ENCODE measurements around the gene MSI2. TPM values are rescaled to one million over a fixed set of nuclear protein-coding genes. Genes with fewer than 3 reads are reported as not detected.

The MSI2 gene
- total and polyA plus RNA-seq, 7 donors: 37.6 to 133 (median 87.1) TPM

DNA sequence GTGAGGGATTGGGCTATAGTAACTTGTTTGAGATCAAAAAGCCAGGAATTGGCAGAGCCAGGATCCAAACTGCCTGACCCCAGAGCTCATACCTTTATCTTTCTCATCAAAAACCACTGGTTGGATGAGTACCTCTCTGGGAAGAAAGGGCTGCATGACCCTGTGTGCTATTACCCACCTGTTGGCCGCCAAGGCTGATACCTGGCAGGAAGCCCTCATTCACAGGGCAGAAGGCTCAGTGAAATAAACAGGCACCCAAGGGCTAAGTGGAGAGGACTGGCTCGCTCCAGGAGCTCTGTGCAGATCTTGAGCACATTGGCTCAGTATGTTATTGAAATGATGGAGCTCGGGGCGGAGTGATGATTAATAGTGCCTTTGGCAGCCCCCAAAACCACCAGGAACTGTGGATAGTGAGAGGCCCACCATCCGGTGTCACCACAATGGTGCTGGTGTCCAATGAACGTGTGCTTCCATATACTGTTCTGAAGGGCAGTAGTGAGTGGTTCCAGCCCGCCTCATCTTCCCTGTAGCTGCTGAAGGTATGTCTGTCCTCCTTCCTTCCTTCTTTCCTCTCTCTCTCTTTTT, 197.6 kb downstream of the MSI2 start:
- H3K9me3 ChIP-seq: no peaks in the 10 kb centered on the region
- H3K27ac ChIP-seq: no peak overlapping the region
- peaks cover 15% of the 10 kb centered on the region for H3K4me1 ChIP-seq
- WGBS, 3 donors: 87 to 90% (median 89%) methylated on average over 7 of the region's 7 CpGs
- TF ChIP-seq, protein P1, sequence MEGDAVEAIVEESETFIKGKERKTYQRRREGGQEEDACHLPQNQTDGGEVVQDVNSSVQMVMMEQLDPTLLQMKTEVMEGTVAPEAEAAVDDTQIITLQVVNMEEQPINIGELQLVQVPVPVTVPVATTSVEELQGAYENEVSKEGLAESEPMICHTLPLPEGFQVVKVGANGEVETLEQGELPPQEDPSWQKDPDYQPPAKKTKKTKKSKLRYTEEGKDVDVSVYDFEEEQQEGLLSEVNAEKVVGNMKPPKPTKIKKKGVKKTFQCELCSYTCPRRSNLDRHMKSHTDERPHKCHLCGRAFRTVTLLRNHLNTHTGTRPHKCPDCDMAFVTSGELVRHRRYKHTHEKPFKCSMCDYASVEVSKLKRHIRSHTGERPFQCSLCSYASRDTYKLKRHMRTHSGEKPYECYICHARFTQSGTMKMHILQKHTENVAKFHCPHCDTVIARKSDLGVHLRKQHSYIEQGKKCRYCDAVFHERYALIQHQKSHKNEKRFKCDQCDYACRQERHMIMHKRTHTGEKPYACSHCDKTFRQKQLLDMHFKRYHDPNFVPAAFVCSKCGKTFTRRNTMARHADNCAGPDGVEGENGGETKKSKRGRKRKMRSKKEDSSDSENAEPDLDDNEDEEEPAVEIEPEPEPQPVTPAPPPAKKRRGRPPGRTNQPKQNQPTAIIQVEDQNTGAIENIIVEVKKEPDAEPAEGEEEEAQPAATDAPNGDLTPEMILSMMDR (IDR thresholded peaks at IDR 0.05): no peak
- intact Hi-C loops (cut with DNase I): no loop called here
- DNase-seq (no peak), ATAC-seq (no peak)
- no peaks in the 10 kb centered on the region for H3K27me3 ChIP-seq (ENCODE audit: insufficient read depth in 3 of 3, low read length in 2 of 3)
- no peaks in the 10 kb centered on the region for H3K36me3 ChIP-seq (ENCODE audit: insufficient read depth in 1 of 2, low read depth in 1 of 2)
- H3K4me3 ChIP-seq: no peak overlapping the region

DNA sequence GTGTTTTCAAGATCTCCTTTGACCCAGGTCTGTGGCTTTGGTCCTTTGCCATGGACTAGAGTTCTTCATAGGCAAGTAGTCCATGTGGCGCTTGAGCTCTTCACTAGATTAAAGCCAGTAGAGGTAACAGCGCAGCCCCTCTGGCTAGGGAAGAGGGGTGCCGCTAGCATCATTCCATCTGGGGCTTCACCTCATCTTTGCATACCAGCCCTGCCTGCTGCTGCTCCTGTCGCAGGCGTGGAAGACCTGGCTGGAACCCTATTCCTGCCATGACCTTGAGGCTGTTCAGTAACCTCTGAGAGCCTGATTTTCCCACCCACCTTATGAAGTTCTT, 198.4 kb downstream of the MSI2 start:
- H3K4me3 ChIP-seq: no peak overlapping the region
- ATAC-seq (no peak), DNase-seq (no peak)
- 88 to 99% (median 91%) methylated on average over 5 of the region's 5 CpGs for WGBS, 3 donors
- TF ChIP-seq, protein P1 (IDR thresholded peaks at IDR 0.05): no peak
- no peaks in the 10 kb centered on the region for H3K9me3 ChIP-seq
- H3K36me3 ChIP-seq (ENCODE audit: insufficient read depth in 1 of 2, low read depth in 1 of 2): no peaks in the 10 kb centered on the region
- intact Hi-C loops (cut with DNase I): no loop called here
- H3K27me3 ChIP-seq (ENCODE audit: insufficient read depth in 3 of 3, low read length in 2 of 3): no peaks in the 10 kb centered on the region
- H3K4me1 ChIP-seq: peaks cover 15% of the 10 kb centered on the region
- no peak overlapping the region for H3K27ac ChIP-seq

DNA sequence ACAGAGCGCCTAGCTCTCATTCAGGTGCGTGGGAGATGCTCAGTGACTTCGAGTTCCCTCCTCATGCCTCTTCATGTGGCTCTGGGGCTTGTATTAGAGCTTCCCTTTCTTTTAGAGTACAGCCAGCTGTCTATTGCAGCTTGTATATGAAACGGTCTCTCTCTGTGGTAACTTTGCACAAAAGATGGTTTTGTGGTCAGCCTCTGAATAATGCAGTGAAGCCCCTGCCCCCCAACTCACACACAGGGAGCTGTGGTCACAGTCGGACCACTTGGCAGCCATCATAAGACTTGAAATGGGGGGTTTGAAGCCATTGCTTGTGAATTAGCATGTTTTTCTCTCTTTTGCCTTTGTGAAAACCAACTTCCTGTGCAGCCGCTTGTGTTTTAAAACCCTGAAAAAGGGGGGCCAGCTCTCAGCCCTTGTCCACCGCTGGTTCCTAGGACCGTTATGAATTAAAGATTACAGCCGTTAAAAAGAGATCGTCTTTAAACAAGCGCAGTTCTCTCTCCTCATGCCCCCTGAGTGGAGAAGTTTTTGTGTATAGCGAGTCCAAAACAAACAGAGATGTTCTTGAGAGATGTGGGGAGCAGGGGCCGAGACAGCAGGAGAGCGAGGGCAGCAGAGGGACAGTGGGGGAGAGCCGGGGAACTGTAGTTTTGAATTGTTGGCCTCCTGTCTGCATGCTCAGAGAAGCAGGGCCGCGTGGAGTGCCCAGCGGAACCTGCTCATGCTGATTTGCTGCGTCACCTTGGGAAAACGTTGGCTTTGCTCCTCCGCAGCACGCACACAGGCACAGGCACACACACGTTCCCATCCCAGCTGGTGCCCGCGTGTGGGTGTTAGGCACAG, 199.0 kb downstream of the MSI2 start:
- ATAC-seq: no peak
- H3K9me3 ChIP-seq: no peaks in the 10 kb centered on the region
- H3K4me3 ChIP-seq: no peak overlapping the region
- no peak overlapping the region for H3K27ac ChIP-seq
- WGBS, 3 donors: 73 to 85% (median 79%) methylated on average over 25 of the region's 25 CpGs
- no peaks in the 10 kb centered on the region for H3K36me3 ChIP-seq (ENCODE audit: insufficient read depth in 1 of 2, low read depth in 1 of 2)
- DNase-seq: no peak
- peaks cover 19% of the 10 kb centered on the region for H3K4me1 ChIP-seq
- no peaks in the 10 kb centered on the region for H3K27me3 ChIP-seq (ENCODE audit: insufficient read depth in 3 of 3, low read length in 2 of 3)
- TF ChIP-seq, protein P1 (IDR thresholded peaks at IDR 0.05): no peak
- intact Hi-C loops (cut with DNase I): no loop called here

DNA sequence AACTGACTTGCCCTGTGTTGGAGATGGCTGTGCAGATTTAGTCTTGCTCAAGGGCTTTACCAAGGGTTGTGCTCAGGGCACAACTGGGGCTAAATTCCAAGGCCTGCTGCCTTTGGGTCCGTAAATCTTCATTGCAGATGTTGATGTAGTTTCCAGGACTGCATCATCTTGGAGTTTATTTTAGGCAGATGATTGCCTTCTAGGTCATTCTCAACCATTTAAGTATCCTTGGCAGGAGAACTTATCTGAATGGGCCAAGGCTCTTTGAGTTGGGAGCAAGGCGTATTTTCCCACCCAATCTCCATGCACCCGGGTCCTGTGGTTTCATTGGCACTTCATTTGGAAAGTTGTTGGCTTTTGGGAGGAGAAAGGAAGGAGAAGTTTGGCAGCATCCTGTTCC, 200.3 kb downstream of the MSI2 start:
- DNase-seq (no peak), ATAC-seq (peak in 3 of 4 donors; percentile 44 to 65 (median 52))
- intact Hi-C loops (cut with DNase I): no loop called here
- Histone ChIP-seq H3K4me3 (no peak overlapping the region), H3K27me3 (ENCODE audit: insufficient read depth in 3 of 3, low read length in 2 of 3) (no peaks in the 10 kb centered on the region), H3K36me3 (ENCODE audit: insufficient read depth in 1 of 2, low read depth in 1 of 2) (no peaks in the 10 kb centered on the region), H3K4me1 (peaks cover 30% of the 10 kb centered on the region), H3K9me3 (no peaks in the 10 kb centered on the region), H3K27ac (peak overlapping the region; percentile 25)
- WGBS, 3 donors: 31 to 59% (median 35%) methylated on average over 3 of the region's 3 CpGs
- TF ChIP-seq, protein P1 (IDR thresholded peaks at IDR 0.05): no peak

Data from psoas muscle (tissue), 8 donors.